ENCODE data around the gene GNB1. TPM values are rescaled to one million over a fixed set of nuclear protein-coding genes. Genes with fewer than 3 reads are reported as not detected.

Gene GNB1
- total and polyA plus RNA-seq, 4 experiments from 2014 or later = 70.9 to 276 (median 197) TPM

GRCh38 chr1:1799716-1800115, 91.2 kb downstream of the GNB1 start:
- no peak for DNase-seq
- Mint-ChIP-seq H3K9me3 (no peaks in the 10 kb centered on the region), H3K36me3 (peaks cover 29 to 75% of the 10 kb centered on the region in 2 donors), H3K4me1 (peaks cover 12 to 41% (median 26%) of the 10 kb centered on the region in 4 donors), H3K27me3 (no peaks in the 10 kb centered on the region), H3K27ac (peak overlapping the region in 5 of 7 donors; percentile 18 to 85 (median 68)), H3K4me3 (no peak overlapping the region)
- CTCF ChIA-PET (ENCODE audit: partially characterized antibody) = interaction anchor here (1.6 kb wide), 1 partner anchor 105 kb away, joined by 4 read pairs; no protein-coding TSS in a partner anchor
- intact Hi-C loops (cut with micrococcal nuclease) = loop anchor here (10.0 kb wide), 1 partner anchor 55 kb away; no protein-coding TSS in a partner anchor
- Histone ChIP-seq H3K9me3 (ENCODE audit: control insufficient read depth in 1 of 2, low read length in 2 of 2) (no peaks in the 10 kb centered on the region), H3K4me1 (ENCODE audit: insufficient read depth, low read length) (no peaks in the 10 kb centered on the region), H3K27ac (ENCODE audit: low read depth, low read length) (no peak overlapping the region), H3K36me3 (ENCODE audit: insufficient read depth, low read length) (peaks cover 71% of the 10 kb centered on the region), H3K27me3 (ENCODE audit: insufficient read depth, low read length) (no peaks in the 10 kb centered on the region), H3K4me3 (ENCODE audit: low read length in 2 of 2) (no peak overlapping the region)
- POLR2A ChIA-PET (ENCODE audit: partially characterized antibody) = no interaction called here

- Histone ChIP-seq H3K27me3 (ENCODE audit: insufficient read depth, low read length) (no peaks in the 10 kb centered on the region), H3K36me3 (ENCODE audit: insufficient read depth, low read length) (peaks cover 72% of the 10 kb centered on the region), H3K4me3 (ENCODE audit: low read length in 2 of 2) (no peak overlapping the region), H3K9me3 (ENCODE audit: control insufficient read depth in 1 of 2, low read length in 2 of 2) (no peaks in the 10 kb centered on the region), H3K4me1 (ENCODE audit: insufficient read depth, low read length) (no peaks in the 10 kb centered on the region), H3K27ac (ENCODE audit: low read depth, low read length) (no peak overlapping the region)
- H3K27me3 Mint-ChIP-seq = no peaks in the 10 kb centered on the region
- peaks cover 25 to 78% of the 10 kb centered on the region in 2 donors for H3K36me3 Mint-ChIP-seq
- no peaks in the 10 kb centered on the region for H3K9me3 Mint-ChIP-seq
- ChIA-PET POLR2A (ENCODE audit: partially characterized antibody) (interaction anchor here (1.0 kb wide), 1 partner anchor 18 kb away, joined by 3 read pairs; no protein-coding TSS in a partner anchor), CTCF (ENCODE audit: partially characterized antibody) (no interaction called here)
- H3K27ac Mint-ChIP-seq = peak overlapping the region in 1 of 7 donors; percentile 57
- DNase-seq = no peak
- no peak overlapping the region for H3K4me3 Mint-ChIP-seq
- H3K4me1 Mint-ChIP-seq = peaks cover 13 to 39% (median 23%) of the 10 kb centered on the region in 4 donors
- intact Hi-C loops (cut with micrococcal nuclease) = no loop called here
Observed at GRCh38 chr1:1797731-1798341, 93.1 kb downstream of the GNB1 start.

- H3K4me3 Mint-ChIP-seq = no peak overlapping the region
- intact Hi-C loops (cut with micrococcal nuclease) = no loop called here
- peaks cover 29 to 77% of the 10 kb centered on the region in 2 donors for H3K36me3 Mint-ChIP-seq
Observed at GRCh38 chr1:1796466-1796865, 94.4 kb downstream of the GNB1 start.

GRCh38 chr1:1794999-1795398, 95.9 kb downstream of the GNB1 start:
- intact Hi-C loops (cut with micrococcal nuclease) = no loop called here
- no peaks in the 10 kb centered on the region for H3K27me3 ChIP-seq (ENCODE audit: insufficient read depth, low read length)
- H3K27ac Mint-ChIP-seq = peak overlapping the region in 1 of 7 donors; percentile 25
- no peaks in the 10 kb centered on the region for H3K9me3 Mint-ChIP-seq
- ChIA-PET CTCF (ENCODE audit: partially characterized antibody) (interaction anchor here (1.3 kb wide), 1 partner anchor 15 kb away, joined by 4 read pairs; no protein-coding TSS in a partner anchor), POLR2A (ENCODE audit: partially characterized antibody) (no interaction called here)
- H3K36me3 ChIP-seq (ENCODE audit: insufficient read depth, low read length) = peaks cover 82% of the 10 kb centered on the region
- no peak overlapping the region for H3K4me3 Mint-ChIP-seq
- H3K27me3 Mint-ChIP-seq = no peaks in the 10 kb centered on the region
- H3K36me3 Mint-ChIP-seq = peaks cover 36 to 77% of the 10 kb centered on the region in 2 donors
- H3K27ac ChIP-seq (ENCODE audit: low read depth, low read length) = no peak overlapping the region
- H3K4me3 ChIP-seq (ENCODE audit: low read length in 2 of 2) = no peak overlapping the region
- DNase-seq = no peak
- peaks cover 3 to 23% (median 13%) of the 10 kb centered on the region in 4 donors for H3K4me1 Mint-ChIP-seq
- no peaks in the 10 kb centered on the region for H3K4me1 ChIP-seq (ENCODE audit: insufficient read depth, low read length)
- H3K9me3 ChIP-seq (ENCODE audit: control insufficient read depth in 1 of 2, low read length in 2 of 2) = no peaks in the 10 kb centered on the region

More at GRCh38 chr1:1796466-1796865, 94.4 kb downstream of the GNB1 start:
- Histone ChIP-seq H3K27me3 (ENCODE audit: insufficient read depth, low read length) (no peaks in the 10 kb centered on the region), H3K36me3 (ENCODE audit: insufficient read depth, low read length) (peaks cover 79% of the 10 kb centered on the region), H3K27ac (ENCODE audit: low read depth, low read length) (no peak overlapping the region), H3K9me3 (ENCODE audit: control insufficient read depth in 1 of 2, low read length in 2 of 2) (no peaks in the 10 kb centered on the region), H3K4me3 (ENCODE audit: low read length in 2 of 2) (no peak overlapping the region), H3K4me1 (ENCODE audit: insufficient read depth, low read length) (no peaks in the 10 kb centered on the region)
- ChIA-PET POLR2A (ENCODE audit: partially characterized antibody) (no interaction called here), CTCF (ENCODE audit: partially characterized antibody) (interaction anchor here (1.0 kb wide), 1 partner anchor 16 kb away, joined by 3 read pairs; no protein-coding TSS in a partner anchor)
- H3K4me1 Mint-ChIP-seq = peaks cover 5 to 26% (median 15%) of the 10 kb centered on the region in 4 donors
- H3K27me3 Mint-ChIP-seq = no peaks in the 10 kb centered on the region
- no peaks in the 10 kb centered on the region for H3K9me3 Mint-ChIP-seq
- peak in 2 of 5 donors; percentile 27 to 30 for DNase-seq
- H3K27ac Mint-ChIP-seq = peak overlapping the region in 6 of 7 donors; percentile 23 to 81 (median 49)

- Mint-ChIP-seq H3K27ac (peak overlapping the region in 6 of 7 donors; percentile 8 to 64 (median 50)), H3K9me3 (no peaks in the 10 kb centered on the region), H3K36me3 (peaks cover 47 to 82% of the 10 kb centered on the region in 2 donors), H3K4me1 (peaks cover 3 to 22% (median 11%) of the 10 kb centered on the region in 4 donors), H3K27me3 (no peaks in the 10 kb centered on the region), H3K4me3 (no peak overlapping the region)
- POLR2A ChIA-PET (ENCODE audit: partially characterized antibody) = no interaction called here
- H3K27ac ChIP-seq (ENCODE audit: low read depth, low read length) = no peak overlapping the region
- H3K4me1 ChIP-seq (ENCODE audit: insufficient read depth, low read length) = no peaks in the 10 kb centered on the region
- no peaks in the 10 kb centered on the region for H3K9me3 ChIP-seq (ENCODE audit: control insufficient read depth in 1 of 2, low read length in 2 of 2)
- H3K36me3 ChIP-seq (ENCODE audit: insufficient read depth, low read length) = peaks cover 87% of the 10 kb centered on the region
- no peak overlapping the region for H3K4me3 ChIP-seq (ENCODE audit: low read length in 2 of 2)
- intact Hi-C loops (cut with micrococcal nuclease) = no loop called here
- no peak for DNase-seq
- no peaks in the 10 kb centered on the region for H3K27me3 ChIP-seq (ENCODE audit: insufficient read depth, low read length)
- CTCF ChIA-PET (ENCODE audit: partially characterized antibody) = no interaction called here
Observed at GRCh38 chr1:1793481-1794244, 97.2 kb downstream of the GNB1 start.

GRCh38 chr1:1788646-1789431, 102.0 kb downstream of the GNB1 start:
- Mint-ChIP-seq H3K9me3 (no peaks in the 10 kb centered on the region), H3K4me3 (no peak overlapping the region), H3K27ac (peak overlapping the region in 3 of 7 donors; percentile 22 to 86 (median 65)), H3K27me3 (no peaks in the 10 kb centered on the region), H3K4me1 (peaks cover 3 to 16% (median 7%) of the 10 kb centered on the region in 4 donors), H3K36me3 (peaks cover 64 to 83% of the 10 kb centered on the region in 2 donors)
- DNase-seq = no peak
- Histone ChIP-seq H3K4me3 (ENCODE audit: low read length in 2 of 2) (no peak overlapping the region), H3K27me3 (ENCODE audit: insufficient read depth, low read length) (no peaks in the 10 kb centered on the region), H3K9me3 (ENCODE audit: control insufficient read depth in 1 of 2, low read length in 2 of 2) (no peaks in the 10 kb centered on the region), H3K36me3 (ENCODE audit: insufficient read depth, low read length) (peaks cover 84% of the 10 kb centered on the region), H3K27ac (ENCODE audit: low read depth, low read length) (no peak overlapping the region), H3K4me1 (ENCODE audit: insufficient read depth, low read length) (no peaks in the 10 kb centered on the region)
- intact Hi-C loops (cut with micrococcal nuclease) = no loop called here
- ChIA-PET CTCF (ENCODE audit: partially characterized antibody) (interaction anchor here (1.2 to 1.3 kb wide), 2 partner anchors 29 to 120 kb away, joined by 3 to 4 read pairs; no protein-coding TSS in a partner anchor), POLR2A (ENCODE audit: partially characterized antibody) (interaction anchor here (1.0 kb wide), 1 partner anchor 9 kb away, joined by 3 read pairs; no protein-coding TSS in a partner anchor)

All from CD4-positive, alpha-beta memory T cell (primary cell).